Stimulated activated CD4-positive, alpha-beta T cell treated with anti-CD3 and anti-CD28 coated beads, Interleukin-1b, Interleukin-23, amount 100 ng/mL, for 48 hours (primary cell): ENCODE data around the gene RBM38.

Source experiments
- DNase-seq: peaks from one replicate; pipeline ENCODE4 v3.0.0-alpha.2; 2020

Gene RBM38

DNA sequence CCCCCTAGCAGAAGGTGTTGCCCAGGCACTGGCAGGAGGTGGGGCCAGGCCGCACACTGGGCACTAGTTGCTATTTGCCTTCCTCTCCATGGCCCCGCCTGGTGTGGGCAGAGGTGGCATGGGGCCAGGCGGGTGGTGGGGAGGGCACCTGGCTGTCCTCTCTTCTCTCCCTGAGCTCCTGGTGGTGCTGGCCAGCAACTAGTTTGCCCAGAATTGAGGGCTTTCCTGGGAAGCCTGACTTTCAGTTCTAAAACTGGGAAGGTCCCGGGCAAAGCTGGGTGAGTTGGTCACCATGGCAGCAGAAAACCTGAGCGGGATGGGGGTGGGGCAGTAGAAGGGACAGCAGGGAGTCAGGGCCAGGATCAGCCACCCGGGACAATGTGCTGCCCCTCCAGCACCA is 48.2 kb downstream of the RBM38 start:
- DNase-seq: no peak

DNA sequence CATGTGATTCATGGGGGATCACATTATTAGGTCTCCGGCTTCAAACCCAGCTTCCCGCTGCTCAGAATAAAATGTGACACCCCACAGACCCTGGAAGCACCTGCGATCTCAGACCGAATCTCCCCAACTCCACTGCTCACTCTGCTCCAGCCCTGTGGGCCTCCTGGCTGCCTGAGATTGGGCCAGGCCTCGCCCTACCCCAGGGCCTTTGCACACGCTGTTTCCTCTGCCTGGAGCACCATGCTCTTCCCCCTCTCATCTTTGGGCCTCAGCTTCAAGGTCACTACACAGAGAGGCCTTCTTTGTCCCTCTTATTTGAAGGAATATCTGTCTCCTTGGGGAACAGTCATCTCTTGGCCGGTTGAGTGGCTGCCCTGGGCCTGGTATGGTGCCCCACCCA is 48.8 kb downstream of the RBM38 start:
- no peak for DNase-seq

- no peak for DNase-seq
Observed at GRCh38 chr20:57440678-57441509, 49.7 kb downstream of the RBM38 start.

GRCh38 chr20:57441510-57442154 is 50.4 kb downstream of the RBM38 start:
- no peak for DNase-seq

DNA sequence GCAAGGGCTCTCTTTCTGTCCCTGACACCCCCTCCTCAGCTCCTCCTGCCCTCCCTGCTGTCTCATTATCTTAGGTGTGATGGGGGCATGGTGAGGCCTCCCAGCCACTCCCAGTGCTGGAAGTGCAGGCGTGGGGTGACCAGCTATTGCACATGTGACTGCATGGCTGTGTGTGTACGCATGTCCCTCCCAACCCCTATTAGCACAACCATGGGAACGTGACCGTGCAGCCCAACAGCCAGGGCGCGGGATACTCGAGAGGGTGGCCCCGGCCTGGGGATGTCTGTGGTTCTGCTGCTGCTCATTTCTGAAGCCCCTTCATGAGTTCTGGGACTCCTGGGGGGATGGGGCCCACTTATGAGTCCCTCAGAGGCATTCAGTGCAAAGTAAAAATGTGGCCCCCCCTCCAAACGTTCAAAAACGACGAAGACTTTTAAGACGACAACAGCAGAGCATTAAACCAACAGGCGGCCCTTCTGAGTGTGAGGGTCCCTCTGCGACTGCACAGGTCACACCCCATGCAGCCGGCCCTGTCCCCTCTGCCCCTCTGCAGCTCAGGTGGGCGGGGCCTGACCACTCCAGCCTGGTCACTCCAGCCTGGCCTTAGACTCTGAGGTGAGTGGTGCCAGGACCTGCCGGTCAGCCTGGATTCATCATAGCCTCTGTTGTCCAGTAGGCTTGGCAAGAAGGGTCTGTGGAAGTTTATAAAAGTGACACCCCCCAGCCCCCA is 51.1 kb downstream of the RBM38 start:
- no peak for DNase-seq

- no peak for DNase-seq
Observed at GRCh38 chr20:57442888-57443239, 51.7 kb downstream of the RBM38 start.

DNA sequence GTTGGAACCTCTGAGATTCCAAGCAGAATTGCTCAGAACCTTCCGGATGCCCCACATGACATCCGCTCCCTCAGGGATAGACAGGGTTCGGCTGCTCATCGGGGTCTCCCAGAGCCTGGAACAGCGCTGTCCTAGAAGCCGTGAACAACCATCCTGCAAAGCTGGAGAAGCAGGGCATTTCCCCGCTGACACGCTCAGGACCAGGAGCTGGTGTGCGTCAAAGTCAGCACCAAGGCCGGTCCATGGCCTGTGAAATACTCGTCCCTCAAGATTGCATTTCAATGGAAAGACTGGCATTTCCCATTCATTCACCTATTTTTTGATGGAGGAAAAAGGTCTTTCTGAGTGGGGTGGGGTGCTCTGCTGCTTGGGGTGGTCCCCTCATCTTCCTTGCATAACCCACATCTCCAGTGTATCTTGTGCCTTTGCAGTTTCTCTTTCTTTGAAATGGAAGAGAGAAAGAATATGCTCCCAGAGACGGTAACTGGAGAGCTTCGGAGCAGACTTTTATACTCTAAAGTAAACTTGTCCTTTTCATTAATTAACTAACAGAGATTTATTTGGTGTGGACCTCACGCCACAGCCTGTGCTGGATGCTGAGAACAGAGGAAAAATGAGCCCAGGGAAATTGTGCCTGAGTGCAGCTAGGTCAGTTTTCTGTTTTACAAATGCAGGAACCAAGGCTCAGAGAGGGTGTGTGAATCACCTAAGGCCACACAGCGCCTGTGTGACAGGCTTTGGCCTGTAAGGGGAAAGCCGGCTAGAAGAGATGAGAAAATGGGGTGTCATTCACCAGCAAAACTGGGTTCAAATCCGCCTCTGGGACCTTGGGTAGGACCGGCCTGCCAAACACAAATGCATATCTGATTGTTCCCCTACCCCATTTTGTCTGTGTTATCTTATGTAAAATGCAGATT is 52.4 kb downstream of the RBM38 start:
- no peak for DNase-seq

DNA sequence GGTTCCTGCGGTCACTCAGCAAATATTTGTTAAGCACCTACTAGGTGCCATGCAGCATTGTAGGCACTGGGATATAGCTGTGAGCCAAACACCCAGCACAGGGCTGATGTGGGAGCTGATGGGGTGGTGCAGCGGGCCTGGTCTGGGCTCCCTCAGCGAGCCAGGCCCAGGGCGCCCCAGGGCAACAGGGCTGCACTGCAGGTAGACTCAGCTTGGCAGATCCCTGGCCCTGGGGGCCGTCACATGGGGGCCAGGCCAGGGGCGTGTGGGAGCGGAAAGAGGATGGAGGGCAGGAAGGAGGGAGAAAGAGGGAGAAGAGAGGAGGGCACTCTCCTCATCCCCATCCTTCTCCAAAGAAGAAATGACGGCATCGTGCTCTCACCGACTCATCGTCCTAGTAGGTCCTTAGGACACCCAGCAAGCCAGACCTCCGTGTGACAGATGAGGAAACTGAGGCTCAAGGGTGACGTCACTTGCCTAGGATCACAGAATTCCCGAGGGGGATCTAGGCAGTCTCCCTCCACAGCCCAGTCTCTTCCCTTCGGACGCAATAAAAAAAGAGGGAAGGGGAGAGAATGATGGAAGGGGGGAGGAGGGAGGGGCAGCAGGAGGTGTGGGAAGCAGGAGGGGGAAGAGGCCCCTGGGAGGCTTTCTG is 53.3 kb downstream of the RBM38 start:
- DNase-seq: no peak

DNA sequence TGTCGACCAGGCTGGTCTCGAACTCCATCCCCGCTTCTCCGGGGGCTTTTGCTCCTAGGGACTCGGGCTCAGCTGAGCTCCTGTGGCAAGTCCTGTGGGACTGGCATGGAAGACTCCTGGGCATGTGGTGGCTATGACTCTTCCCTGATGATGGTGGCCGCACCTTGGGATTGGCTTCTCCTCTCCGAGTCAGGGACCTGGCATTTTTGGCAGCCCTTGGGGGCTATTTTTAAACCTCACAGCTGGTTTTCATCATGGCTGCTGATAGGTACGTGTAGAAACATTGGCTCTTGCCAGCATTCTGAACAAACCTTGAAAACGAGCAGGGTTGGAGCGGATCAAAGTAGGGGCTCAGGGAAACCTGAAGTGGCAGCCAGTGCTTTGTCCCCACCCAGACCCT is 54.1 kb downstream of the RBM38 start:
- DNase-seq: no peak

DNA sequence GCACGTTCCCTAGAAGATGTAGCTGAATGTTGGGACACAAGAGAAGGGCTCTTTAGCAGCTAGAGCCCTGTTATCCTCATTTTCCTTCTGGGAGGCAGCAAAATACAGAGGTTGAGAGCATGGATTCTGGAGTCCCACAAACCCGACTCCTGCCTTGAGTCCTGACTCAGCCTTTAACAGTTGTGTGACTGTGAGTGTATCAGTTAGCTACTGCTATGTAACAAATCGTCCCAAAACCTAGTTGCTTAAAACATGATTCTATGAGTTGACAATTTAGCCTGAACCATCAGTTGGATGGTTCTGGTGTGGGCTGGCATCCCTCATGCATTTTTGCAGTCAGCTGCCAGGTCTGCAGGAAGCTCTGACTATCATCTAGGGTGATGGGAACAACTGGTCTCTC is 54.6 kb downstream of the RBM38 start:
- DNase-seq: no peak

DNA sequence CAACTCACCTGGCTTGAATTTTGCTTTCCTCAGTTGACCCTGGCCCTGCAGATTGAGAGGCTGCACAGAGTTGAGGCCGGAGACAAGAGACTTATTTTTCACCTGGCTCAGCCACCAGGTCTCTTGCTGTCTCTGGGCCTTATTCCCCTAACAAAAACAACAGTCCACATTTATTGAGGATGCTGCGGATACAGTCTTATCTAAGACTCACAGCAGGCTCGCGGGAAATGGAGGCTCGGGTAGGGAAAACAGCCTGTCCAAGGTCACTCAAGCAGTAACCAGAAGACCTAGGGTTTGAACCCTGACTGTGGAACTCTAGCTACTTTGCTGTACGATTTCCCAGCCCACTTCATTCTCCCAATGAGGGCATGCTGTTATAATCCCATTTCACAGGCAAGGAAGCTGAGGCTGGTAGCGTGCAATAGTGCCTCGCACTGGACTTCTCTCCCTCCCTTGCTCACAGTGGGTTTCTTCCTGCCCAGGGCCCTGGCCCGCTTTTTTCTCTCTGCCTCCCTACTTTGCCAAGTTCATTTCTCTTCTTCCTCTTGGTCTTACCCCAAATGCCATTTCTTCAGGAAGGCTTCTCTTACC is 57.7 kb downstream of the RBM38 start:
- no peak for DNase-seq

DNA sequence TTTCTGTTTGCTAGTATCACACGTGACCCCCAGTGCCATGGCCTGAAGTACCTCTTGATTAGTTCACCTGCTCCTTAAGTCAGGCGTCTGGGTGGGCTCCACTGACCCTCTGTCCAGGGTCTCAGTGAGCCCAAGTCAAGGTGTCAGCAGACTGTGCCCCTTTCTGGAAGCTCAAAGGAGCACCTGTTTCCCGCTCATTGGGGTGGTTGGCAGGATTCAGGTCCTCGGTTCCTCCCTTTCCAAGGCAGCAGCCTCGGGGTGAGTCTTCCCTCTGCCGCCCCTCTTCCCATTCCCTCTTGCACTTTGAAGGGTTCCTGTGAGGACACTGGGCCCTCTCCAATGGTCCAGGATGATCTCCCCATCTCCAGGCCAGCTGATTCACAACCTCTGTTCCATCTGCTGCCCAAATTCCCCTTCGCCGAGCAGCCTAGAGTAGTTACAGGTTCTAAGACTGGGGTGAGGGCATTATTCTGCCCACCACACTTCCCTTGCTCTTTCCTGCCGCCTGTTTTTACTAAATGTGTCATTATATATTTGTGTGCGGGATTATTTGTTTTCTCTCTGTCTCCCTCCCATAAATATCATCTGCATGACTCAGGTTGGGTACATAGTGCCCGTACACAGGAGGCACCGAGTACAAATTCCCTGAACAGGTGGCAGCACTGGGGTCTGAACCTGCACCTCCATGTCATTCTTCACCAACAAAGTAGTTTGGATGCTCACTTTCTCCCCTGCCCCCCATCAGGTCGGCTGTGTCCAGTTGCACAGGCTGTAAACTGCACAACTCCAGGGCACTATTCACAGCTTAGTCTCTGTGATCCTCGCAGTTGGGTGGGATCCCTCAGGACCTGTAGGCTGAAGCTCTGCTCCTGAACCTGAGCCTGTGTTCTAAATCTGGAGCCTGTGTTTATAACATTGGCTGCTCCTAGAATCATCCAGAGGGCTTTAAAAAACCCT is 58.5 kb downstream of the RBM38 start:
- no peak for DNase-seq

GRCh38 chr20:57450419-57450818 is 59.2 kb downstream of the RBM38 start:
- DNase-seq: no peak

DNA sequence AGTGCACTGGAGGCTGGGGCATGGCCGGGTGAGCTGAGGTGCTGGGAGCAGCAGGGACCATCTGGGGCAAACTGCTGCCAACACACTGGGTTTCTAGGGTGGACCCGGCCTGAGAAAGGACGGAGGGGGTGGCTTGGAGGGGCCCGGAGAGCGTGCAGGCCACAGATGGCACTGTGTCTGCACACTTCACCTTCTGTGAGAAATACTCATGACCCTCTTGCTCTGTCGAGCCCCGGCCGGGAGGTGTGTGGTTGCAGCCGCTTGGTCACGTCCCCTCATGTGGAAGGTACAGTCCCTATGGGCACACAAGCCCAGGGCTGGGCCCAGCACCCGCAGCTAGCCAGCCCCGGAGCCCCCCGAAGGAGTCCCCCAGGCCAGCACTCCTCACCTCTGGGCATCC is 59.7 kb downstream of the RBM38 start:
- DNase-seq: no peak

DNA sequence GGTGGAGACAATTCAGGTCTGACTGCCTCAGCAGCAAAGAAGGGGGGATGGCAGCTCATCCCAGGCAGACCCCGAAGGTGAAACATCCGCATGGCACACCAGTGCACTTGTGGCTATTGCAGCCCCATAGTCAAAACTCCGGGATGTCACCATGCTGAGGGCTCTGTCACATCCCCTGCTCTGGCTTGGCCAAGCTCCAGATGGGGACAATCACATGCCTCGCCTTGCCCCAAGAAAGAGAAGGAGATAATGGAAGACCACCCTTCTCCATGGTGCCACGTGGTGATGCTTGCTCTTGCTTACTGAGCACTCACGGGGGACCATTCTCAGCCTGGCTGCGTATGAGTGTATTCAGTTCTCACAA is 60.2 kb downstream of the RBM38 start:
- no peak for DNase-seq

DNA sequence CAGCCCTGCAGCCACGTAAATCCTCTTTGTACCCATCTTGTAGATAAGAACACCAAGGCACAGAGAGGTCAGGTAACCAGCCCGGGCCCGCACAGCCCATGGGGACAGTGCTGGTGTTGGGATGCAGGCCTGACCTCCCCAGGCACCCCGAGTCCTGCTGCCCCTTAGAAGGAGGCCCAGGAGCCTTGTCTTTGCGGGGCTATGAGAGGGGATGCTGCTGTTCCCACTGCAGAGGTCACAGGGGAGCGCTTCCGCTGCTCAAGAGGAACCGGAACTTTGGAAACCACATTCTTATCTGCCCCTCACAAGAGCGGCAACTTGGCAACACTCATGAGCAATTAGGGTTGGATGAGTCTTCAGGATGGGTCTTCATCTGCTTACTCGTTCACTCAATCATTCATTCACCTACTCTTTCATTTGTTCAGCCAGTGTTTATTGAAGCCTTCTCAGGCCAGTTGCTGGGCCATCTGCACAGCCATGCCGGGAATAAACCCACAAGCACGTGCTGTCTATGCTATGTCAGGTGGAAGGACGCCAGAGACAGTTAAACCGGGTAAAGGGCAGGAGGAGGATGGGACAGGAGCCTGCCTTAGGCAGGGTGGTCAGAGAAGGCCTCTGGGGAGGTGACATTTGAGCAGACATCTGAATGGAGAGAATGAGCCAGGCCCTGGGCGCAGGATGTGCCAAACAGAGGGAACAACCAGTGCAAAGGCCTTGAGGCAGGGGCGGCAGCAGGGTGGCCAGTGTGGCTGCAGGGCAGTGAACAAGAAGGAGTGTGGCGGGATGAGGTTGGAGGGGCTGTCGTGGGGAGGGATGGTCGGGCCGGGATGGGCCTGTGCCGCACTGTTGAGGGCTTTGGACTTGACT is 60.8 kb downstream of the RBM38 start:
- no peak for DNase-seq

- no peak for DNase-seq
Observed at GRCh38 chr20:57455386-57455785, 64.2 kb downstream of the RBM38 start.

GRCh38 chr20:57456116-57456515 is 64.9 kb downstream of the RBM38 start:
- DNase-seq: no peak

DNA sequence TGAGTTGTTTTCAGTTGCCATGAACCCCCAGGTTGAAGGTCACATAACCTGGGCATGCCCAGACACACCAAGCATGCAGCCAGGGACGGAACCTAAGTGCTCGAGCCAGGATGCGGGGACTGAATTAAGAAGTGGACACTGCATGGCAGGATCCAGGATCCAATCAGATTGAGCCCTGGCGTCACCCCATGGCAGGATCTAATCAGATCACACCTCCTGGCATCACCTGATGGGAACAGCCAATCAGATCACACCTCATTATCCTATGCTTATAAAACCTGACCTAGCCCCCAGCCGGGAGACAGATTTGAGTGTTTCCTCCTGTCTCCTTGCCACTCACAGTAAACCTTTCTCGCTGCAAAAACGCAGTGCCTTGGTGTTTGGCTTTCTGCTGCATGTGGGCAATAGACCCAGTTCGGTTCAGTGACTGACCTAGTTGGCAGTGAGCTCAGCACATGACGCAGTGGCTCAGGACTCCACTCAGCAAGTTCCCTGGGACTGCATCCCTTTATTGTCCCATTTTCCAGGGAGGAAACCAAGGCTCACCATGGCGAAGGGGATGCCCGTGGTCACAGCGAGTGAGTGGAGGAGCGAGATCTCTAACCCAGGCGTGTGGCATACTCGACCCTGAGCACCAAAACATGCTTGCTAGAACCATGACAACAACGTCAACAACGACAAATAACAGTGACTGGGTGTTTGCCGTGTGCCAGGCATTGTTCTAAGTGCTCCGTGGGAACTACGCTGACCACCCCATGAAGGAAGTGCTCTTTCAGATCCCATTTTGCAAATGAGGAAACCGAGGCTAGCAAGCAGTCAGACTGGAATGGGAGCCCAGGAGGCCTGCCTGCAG is 66.3 kb downstream of the RBM38 start:
- no peak for DNase-seq
